GM18498 (cell line): ENCODE measurements around the gene ARHGEF19.
"Not testable (repeated sequence)": the region's sequence is repeated elsewhere in the genome, so short reads cannot be mapped to it uniquely, and the experiment has no call there.

Source experiments
- ATAC-seq: cut with Tn5 transposase; IDR thresholded peaks from one replicate; pipeline ENCODE4 v1.9.1; 2021; ENCODE audit warnings: mild to moderate bottlenecking, moderate library complexity; ENCODE audit not compliant: unreplicated experiment

The ARHGEF19 gene

GRCh38 chr1:16222716-16223115 is 10.3 kb upstream of the ARHGEF19 start:
- not testable (repeated sequence) for ATAC-seq

- ATAC-seq, result no peak
These were observed 9.0 kb upstream of the ARHGEF19 start for GRCh38 chr1:16221499-16221898.

DNA sequence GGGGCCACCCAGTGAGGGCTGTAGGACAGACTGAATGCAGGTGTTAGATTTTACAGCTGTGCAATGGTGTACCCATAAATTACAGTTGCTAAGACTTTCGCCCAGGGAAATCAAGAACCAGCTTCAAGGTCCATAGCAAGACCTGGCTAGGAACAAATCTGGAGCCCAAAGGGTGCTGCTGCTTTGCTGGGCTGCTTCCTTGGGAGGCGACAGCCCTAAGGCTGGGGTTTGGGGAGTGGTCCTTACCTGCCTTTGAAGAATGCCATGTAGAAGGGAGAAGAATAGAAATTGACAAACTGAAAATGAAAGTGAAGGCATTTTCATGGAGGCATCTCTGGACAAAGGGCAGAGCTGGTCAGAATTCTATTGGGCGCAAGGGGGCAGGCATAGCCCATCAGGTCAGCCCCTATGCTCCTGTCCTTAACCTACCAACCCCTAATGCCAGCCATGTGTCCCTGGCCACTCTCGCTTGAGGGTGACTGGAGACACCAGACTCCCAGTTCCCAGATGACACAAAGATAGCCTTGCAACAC is 7.6 kb upstream of the ARHGEF19 start:
- no peak for ATAC-seq

DNA sequence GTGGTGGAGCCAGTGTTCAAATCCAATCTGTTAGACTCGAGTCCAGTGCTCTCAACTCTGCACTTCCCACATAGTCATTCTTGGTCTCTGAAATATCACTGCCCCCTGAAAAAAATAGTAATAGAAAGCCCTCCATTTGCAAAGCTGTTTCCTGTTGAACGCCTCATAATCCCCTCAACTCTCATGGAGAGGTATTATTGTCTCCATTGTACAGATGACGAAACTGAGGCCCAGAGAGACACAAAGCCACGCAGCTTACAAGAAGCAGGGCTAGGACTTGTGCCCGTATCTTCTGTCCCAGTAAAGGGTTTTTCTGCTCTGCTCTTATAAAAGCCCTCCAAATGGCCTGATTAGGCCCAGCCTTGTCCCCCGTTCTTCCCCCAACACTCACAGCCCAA is 6.2 kb upstream of the ARHGEF19 start:
- no peak for ATAC-seq

GRCh38 chr1:16218014-16218673 is 5.7 kb upstream of the ARHGEF19 start:
- no peak for ATAC-seq

DNA sequence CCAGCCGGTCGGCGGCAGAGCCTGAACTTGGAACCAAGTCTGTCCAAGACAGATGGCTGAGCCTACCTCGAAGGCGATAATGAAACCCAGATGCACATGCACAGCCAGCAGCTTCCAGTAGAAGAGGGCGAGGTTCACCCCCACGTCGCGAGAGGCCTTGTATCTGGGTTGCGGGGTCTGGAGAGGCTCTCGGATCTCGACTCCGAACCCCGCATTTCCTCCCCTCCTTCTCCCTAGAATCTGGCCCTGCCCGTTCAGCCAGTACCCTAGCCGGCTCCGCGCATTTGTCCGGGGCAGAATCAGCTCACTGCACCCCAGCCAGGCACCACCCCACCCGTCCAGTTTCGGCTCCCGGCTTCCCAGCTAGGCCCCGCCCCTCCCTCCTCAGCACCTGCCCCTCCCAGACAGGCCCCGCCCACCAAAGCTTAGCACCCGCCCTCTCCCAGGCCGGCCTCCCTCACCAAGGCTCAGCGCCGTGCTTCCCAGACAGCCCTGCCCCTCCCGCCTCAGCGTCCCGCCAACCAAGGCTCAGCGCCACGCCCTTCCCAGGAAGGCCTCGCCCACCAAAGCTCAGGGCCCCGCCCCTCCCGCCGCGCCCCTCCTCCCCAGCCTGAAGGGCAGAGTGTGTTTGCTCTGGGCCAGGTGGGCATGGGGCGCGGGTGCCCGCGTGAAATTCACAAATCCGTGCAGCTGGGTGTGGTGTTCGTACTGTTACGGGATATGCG is 4.8 kb upstream of the ARHGEF19 start:
- ATAC-seq, result peak; percentile 94

DNA sequence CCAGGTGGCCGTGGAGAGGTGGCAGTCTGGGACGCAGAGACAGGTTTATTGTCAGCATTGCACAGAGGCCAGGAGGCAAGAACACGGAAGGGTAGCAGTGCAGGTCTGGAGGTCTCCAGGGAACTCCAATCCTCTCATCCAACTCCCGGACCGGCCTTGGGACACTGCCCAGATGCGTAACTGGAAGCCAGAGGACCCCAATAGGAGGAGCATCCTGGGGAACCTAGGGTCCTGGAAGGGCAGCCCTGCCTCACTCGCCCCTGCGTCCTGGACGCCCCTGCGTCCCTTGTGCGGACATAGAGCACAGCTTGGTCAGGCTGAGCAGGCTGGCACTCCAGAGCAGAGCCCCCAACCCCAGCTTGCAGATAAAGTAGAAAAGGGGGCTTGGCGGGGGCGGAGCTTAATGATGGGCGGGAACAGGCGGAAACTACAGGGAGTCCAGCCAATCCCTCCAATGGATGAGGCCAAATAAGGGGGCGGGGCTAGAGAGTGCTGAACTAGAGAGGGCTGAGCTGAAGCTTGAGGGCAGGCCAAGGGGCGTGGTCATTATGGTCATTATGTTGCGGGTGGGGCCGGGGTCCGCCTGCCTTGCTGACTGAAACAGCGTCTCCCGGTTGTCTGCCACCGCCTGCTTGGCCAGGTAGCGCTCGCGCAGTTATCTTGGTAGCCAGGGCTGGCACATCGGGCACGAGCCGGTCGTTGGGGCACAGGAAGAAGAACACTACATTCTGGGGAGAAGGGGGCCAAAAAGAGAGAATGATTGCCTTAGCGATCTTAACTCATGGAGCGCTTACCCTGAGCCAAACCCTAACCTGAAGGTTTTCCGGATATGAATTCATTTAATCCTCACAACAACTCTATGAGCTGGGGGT is 3.7 kb upstream of the ARHGEF19 start:
- ATAC-seq, result no peak

DNA sequence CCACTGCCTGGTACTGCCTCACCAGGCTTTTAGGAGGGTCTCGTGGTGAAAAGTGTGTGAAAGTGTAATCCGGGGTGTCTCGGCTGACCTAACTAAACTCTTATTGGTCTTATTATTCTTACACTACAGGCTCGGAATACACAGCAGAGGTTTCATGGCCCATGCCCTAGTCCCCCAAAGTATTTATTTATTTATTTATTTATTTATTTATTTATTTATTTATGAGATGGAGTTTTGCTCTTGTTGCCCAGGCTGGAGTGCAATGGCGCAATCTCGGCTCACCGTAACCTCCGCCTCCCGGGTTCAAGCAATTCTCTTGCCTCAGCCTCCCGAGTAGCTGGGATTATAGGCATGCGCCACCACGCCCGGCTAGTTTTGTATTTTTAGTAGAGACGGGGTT is 2.8 kb upstream of the ARHGEF19 start:
- ATAC-seq, result not testable (repeated sequence)

GRCh38 chr1:16213544-16213943 is 1.1 kb upstream of the ARHGEF19 start:
- ATAC-seq, result not testable (repeated sequence)

GRCh38 chr1:16213013-16213412 is 561 bp upstream of the ARHGEF19 start:
- no peak for ATAC-seq

GRCh38 chr1:16211824-16212223 is 628 bp downstream of the ARHGEF19 start:
- no peak for ATAC-seq

- no peak for ATAC-seq
These were observed 1.9 kb downstream of the ARHGEF19 start for GRCh38 chr1:16210581-16210980.

DNA sequence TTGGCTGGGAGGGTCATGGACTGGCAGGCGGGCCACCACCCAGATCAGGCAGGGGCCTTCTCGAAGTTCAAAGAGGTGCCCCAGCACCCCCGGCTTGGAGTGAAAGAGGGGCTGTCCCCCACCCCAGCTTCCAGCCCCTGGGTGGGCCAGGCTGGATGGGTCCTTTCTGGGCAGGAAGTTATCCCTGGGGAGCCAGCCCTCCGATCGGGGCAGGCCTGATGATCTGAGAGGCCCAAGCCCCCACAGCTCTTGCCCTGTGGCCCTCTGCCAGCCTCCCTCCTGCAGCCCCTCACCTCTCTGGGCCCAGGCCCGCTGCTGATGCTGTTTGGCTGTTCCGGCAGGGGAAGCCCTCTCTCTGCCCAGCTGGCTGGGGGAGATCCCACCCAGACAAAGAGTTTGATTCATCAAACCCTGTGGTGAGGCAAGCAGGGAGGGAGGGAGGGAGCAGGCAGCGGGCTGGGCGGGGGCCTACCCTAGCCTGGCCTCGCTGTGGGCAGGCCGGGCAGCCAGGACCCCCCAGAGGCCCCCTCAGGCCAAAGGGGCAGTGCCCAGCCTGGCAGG is 2.5 kb downstream of the ARHGEF19 start:
- no peak for ATAC-seq

GRCh38 chr1:16209132-16209846 is 3.2 kb downstream of the ARHGEF19 start:
- no peak for ATAC-seq

GRCh38 chr1:16208270-16208987 is 4.0 kb downstream of the ARHGEF19 start:
- no peak for ATAC-seq

DNA sequence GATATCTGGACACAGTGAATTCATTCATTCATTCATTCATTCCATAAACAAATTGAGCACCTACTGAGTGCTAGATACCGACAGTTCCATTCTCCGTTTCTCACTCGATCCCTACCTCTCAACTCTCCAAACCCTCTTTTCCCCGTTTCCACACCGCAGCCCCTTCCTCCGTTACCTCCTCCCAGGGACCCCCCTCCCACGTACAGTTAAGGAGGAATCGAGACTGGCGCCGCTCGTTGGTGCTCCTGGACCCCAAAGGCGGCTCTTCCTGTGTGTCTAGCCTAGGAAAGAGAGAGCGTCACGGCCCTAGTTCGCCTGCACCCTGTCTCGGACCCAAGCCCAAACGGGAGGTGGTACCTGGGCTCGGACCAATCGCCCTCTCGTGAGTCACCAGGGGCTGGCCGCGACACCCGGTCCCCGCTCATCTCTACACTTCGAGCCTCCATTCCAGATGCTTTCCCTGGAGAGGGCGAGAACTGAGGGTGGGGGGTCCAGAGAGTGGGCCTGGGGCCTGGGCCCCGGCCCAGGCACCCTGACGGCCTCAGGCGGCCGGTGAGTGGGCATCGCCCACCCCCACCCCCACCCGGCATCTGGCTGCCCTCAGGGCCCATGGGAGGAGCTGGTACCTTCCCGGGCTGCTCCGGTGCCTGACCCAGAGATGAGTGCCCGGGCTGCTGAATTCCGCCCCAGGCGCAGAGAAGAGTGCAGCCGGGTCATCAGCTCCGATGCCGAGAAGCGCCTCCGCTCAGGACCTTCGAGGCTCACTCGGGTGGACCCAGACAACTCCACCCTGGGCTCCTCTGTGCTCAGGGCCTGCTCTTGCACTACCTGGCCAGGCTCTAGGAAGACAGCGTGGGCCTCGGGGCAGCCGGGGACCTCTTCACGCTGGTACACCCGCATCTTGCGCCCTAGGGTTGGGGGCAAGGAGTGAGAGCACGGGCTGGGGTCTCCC is 4.9 kb downstream of the ARHGEF19 start:
- no peak for ATAC-seq

- ATAC-seq, result peak; percentile 69
These were observed 5.7 kb downstream of the ARHGEF19 start for GRCh38 chr1:16206547-16207317.
